ENCODE measurements around the gene FBXL7. TPM values are rescaled to one million over a fixed set of nuclear protein-coding genes. Genes with fewer than 3 reads are reported as not detected.

FBXL7 gene
- total RNA-seq, 4 donors from 2014 or later, result 14.2 to 32.1 (median 24.9) TPM

- Histone ChIP-seq H3K4me1 (peaks cover 4 to 32% (median 12%) of the 10 kb centered on the region in 3 donors), H3K27me3 (no peaks in the 10 kb centered on the region), H3K36me3 (no peaks in the 10 kb centered on the region), H3K4me3 (no peak overlapping the region), H3K27ac (no peak overlapping the region), H3K9me3 (no peaks in the 10 kb centered on the region)
- ATAC-seq, result no peak
- WGBS, 2 donors (ENCODE audit: low coverage in 1 of 2), result 100% methylated on average over 1 of the region's 1 CpG; no CpG with 5 or more reads in 1 of the 2 donors
- TF ChIP-seq CTCF (IDR thresholded peaks at IDR 0.05) (no peak), EP300 (IDR thresholded peaks at IDR 0.05) (no peak), POLR2A (IDR thresholded peaks at IDR 0.05) (no peak), POLR2AphosphoS5 (IDR thresholded peaks at IDR 0.05) (no peak)
Measured at GRCh38 chr5:15571081-15571480, 71.1 kb downstream of the FBXL7 start.

GRCh38 chr5:15571618-15572017 lies 71.6 kb downstream of the FBXL7 start:
- Histone ChIP-seq H3K4me3 (no peak overlapping the region), H3K9me3 (no peaks in the 10 kb centered on the region), H3K36me3 (no peaks in the 10 kb centered on the region), H3K27me3 (no peaks in the 10 kb centered on the region), H3K4me1 (peaks cover 4 to 37% (median 12%) of the 10 kb centered on the region in 3 donors), H3K27ac (no peak overlapping the region)
- WGBS, 2 donors (ENCODE audit: low coverage in 1 of 2), result 91 to 100% methylated on average over 3 to 7 of the region's 7 CpGs
- no peak for ATAC-seq
- TF ChIP-seq EP300 (IDR thresholded peaks at IDR 0.05) (no peak), POLR2A (IDR thresholded peaks at IDR 0.05) (no peak), CTCF (IDR thresholded peaks at IDR 0.05) (no peak), POLR2AphosphoS5 (IDR thresholded peaks at IDR 0.05) (no peak)

GRCh38 chr5:15573590-15573989 lies 73.6 kb downstream of the FBXL7 start:
- Histone ChIP-seq H3K27ac (no peak overlapping the region), H3K4me1 (peaks cover 4 to 44% (median 12%) of the 10 kb centered on the region in 3 donors), H3K4me3 (no peak overlapping the region), H3K36me3 (no peaks in the 10 kb centered on the region), H3K9me3 (no peaks in the 10 kb centered on the region), H3K27me3 (no peaks in the 10 kb centered on the region)
- no peak for ATAC-seq
- WGBS, 2 donors (ENCODE audit: low coverage in 1 of 2), result 20 to 58% methylated on average over 2 to 4 of the region's 4 CpGs
- TF ChIP-seq POLR2AphosphoS5 (IDR thresholded peaks at IDR 0.05) (no peak), EP300 (IDR thresholded peaks at IDR 0.05) (no peak)

GRCh38 chr5:15574128-15574527 lies 74.1 kb downstream of the FBXL7 start:
- 86 to 91% methylated on average over 1 of the region's 1 CpG for WGBS, 2 donors (ENCODE audit: low coverage in 1 of 2)
- no peak for TF ChIP-seq EP300 (IDR thresholded peaks at IDR 0.05)
- no peak for TF ChIP-seq POLR2A (IDR thresholded peaks at IDR 0.05)
- TF ChIP-seq CTCF (IDR thresholded peaks at IDR 0.05), result no peak
- no peak for TF ChIP-seq POLR2AphosphoS5 (IDR thresholded peaks at IDR 0.05)
- no peaks in the 10 kb centered on the region for H3K9me3 ChIP-seq
- no peaks in the 10 kb centered on the region for H3K36me3 ChIP-seq
- no peak overlapping the region for H3K4me3 ChIP-seq
- H3K4me1 ChIP-seq, result peaks cover 4 to 48% (median 12%) of the 10 kb centered on the region in 3 donors
- H3K27me3 ChIP-seq, result no peaks in the 10 kb centered on the region
- ATAC-seq, result no peak
- no peak overlapping the region for H3K27ac ChIP-seq

- no peaks in the 10 kb centered on the region for H3K9me3 ChIP-seq
- WGBS, 2 donors (ENCODE audit: low coverage in 1 of 2), result 23 to 28% methylated on average over 3 of the region's 3 CpGs
- no peak overlapping the region for H3K4me3 ChIP-seq
- TF ChIP-seq EP300 (IDR thresholded peaks at IDR 0.05) (no peak), CTCF (IDR thresholded peaks at IDR 0.05) (no peak), POLR2AphosphoS5 (IDR thresholded peaks at IDR 0.05) (no peak), POLR2A (IDR thresholded peaks at IDR 0.05) (no peak)
- H3K27me3 ChIP-seq, result no peaks in the 10 kb centered on the region
- no peak overlapping the region for H3K27ac ChIP-seq
- peaks cover 4 to 53% (median 12%) of the 10 kb centered on the region in 3 donors for H3K4me1 ChIP-seq
- no peak for ATAC-seq
- no peaks in the 10 kb centered on the region for H3K36me3 ChIP-seq
Measured at GRCh38 chr5:15574806-15575325, 74.9 kb downstream of the FBXL7 start.
